HL-60 (cell line): ENCODE measurements around the gene DPEP2.

ENCODE experiments used
- DNase-seq, 2 experiments: peaks; one replicate each; pipeline ENCODE4 v3.0.0-alpha.2; 2010 to 2020; ENCODE audit warnings: low read depth in 1 of 2, low spot score in 1 of 2
- H3K27ac ChIP-seq: fragments of 250-450 bp; sonication (Bioruptor Pico); replicated peaks from 2 replicates; pipeline ENCODE4 v1.5.1; 2020; ENCODE audit warnings: mild to moderate bottlenecking, moderate library complexity
- H3K27me3 ChIP-seq: fragments of 250-450 bp; sonication (Bioruptor Pico); 2 replicates; pipeline ENCODE4 v1.5.1; 2021; ENCODE audit warnings: mild to moderate bottlenecking, moderate library complexity; ENCODE audit not compliant: insufficient read depth, poor library complexity, severe bottlenecking
- H3K4me3 ChIP-seq: replicated peaks from 2 replicates; pipeline ENCODE4 v1.5.1; 2011; ENCODE audit warnings: mild to moderate bottlenecking, control low read depth, low read length; ENCODE audit not compliant: insufficient read depth
- CTCF ChIP-seq: IDR thresholded peaks from one replicate; pipeline ENCODE4 v1.5.1; 2011; ENCODE audit warnings: low read length, control low read depth, inconsistent platforms; ENCODE audit not compliant: insufficient read depth
- GABPA ChIP-seq: IDR thresholded peaks from 2 replicates; pipeline ENCODE4 v1.6.1; 2012; ENCODE audit warnings: low read depth
- POLR2AphosphoS5 ChIP-seq: IDR thresholded peaks from 2 replicates; pipeline ENCODE4 v1.6.1; 2012; ENCODE audit warnings: low read depth
- REST ChIP-seq: IDR thresholded peaks from 2 replicates; pipeline ENCODE4 v1.6.1; 2012; ENCODE audit warnings: low read depth; ENCODE audit not compliant: insufficient replicate concordance
- SPI1 ChIP-seq: IDR thresholded peaks from 2 replicates; pipeline ENCODE4 v1.6.1; 2012; ENCODE audit warnings: low read depth, mild to moderate bottlenecking, borderline replicate concordance

Gene DPEP2

GRCh38 chr16:67968400-67969253 lies 30.7 kb downstream of the DPEP2 start, which contains the start of gene SLC12A4:
TSS of gene SLC12A4 (minus strand) at chr16:67968637. CDS start at chr16:67968553, 84 bp downstream.
- peak; percentile 21 to 59 for DNase-seq
- TF ChIP-seq CTCF (no peak), SPI1 (no peak), POLR2AphosphoS5 (no peak), REST (no peak), GABPA (no peak)
- H3K4me3 ChIP-seq = peak within 1 kb of the TSS; percentile 60
- no peak within 1 kb of the TSS for H3K27ac ChIP-seq
- H3K27me3 ChIP-seq = no peaks in the 10 kb centered on the region

GRCh38 chr16:67967958-67968399 lies 31.3 kb downstream of the DPEP2 start:
- DNase-seq = peak in 1 of 2 experiments; percentile 18
- Histone ChIP-seq H3K27ac (no peak overlapping the region), H3K27me3 (no peaks in the 10 kb centered on the region), H3K4me3 (peak overlapping the region; percentile 60)
- TF ChIP-seq POLR2AphosphoS5 = no peak
- TF ChIP-seq SPI1 = peak; percentile 58; the same call in 1 of the 2 replicates

- Histone ChIP-seq H3K27me3 (no peaks in the 10 kb centered on the region), H3K27ac (no peak overlapping the region), H3K4me3 (peak overlapping the region; percentile 60)
- no peak for TF ChIP-seq GABPA
- TF ChIP-seq REST = no peak
- TF ChIP-seq POLR2AphosphoS5 = no peak
- TF ChIP-seq CTCF = no peak
- TF ChIP-seq SPI1 = no peak
- DNase-seq = no peak
Observed at GRCh38 chr16:67967183-67967957, 31.9 kb downstream of the DPEP2 start.
